ENCODE results near the gene EIPR1.
"Not testable (repeated sequence)": the region's sequence is repeated elsewhere in the genome, so short reads cannot be mapped to it uniquely, and the experiment has no call there.

EIPR1 gene

GRCh38 chr2:3285901-3286645 lies 91.5 kb downstream of the EIPR1 start:
- DNase-seq: no peak

DNA sequence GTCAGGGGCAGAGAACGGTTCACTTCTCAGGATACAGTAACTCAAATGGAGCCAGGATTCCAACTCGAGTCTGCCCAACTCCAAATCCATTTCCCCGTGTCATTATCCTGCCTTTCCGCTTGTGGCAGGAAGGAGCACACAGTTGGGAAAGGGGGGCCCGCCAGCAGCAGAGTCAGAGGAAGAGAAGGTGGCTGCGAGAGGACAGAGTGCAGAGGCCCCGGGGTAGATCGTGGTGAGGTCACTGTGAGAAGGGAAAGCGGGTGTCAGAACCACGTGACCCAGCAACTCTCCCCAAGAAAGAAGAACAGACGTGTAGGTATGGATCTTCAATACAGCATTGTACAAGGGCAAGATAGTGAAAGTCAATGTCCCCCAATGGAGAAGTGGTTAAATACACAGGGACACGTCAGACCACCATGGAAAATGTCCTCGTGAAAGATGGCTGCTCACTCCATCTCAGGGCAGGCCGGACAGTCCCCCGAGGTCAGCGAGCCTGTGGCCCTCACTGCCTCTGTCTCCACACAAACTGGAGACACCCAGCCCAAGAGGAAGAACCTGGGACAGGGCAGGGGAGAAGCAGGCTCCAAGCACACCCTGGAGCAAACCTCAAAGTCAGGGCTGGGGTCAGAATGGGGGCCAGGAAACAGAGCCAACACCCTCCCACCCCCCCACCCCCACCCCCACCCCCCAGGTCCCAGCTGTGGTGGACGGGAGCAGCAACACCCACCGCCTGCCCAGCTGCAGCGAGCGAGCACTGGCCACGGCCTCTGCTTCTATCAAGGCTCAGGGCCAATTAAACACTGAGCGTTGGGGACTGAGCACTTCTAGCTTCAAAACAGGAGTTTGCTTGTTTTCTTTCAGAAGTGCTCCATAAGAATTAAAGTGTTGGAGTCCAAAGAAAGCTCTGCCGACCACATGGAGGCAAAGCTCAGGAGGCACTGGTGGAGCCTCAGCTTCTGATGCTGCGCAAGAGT lies 92.7 kb downstream of the EIPR1 start:
- DNase-seq: no peak

DNA sequence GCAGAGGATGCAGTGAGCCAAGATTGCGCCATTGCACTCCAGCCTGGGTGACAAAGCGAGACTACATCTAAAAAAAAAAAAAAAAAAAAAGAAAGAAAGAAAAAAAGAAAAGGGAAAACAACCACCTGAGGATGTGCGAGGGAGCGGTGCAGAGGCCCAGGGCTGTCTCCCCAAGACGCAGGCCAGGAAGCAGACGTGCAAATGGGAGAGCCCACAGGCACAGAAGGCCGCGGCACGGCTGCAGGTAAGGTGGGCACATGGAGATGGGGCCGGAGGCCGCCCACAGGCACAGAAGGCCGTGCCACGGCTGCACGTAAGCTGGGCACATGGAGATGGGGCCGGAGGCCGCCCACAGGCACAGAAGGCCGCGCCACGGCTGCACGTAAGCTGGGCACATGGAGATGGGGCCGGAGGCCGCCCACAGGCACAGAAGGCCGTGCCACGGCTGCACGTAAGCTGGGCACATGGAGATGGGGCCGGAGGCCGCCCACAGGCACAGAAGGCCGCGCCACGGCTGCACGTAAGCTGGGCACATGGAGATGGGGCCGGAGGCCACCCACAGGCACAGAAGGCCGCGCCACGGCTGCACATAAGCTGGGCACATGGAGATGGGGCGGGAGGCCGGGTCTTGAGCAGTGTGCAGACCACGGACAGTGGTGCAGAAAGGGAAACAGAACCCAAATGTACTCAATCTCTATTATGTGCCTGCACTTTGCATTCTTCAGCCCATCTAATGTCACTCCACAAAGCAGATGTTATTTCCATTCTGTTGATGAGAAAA lies 93.6 kb downstream of the EIPR1 start:
- DNase-seq: not testable (repeated sequence)

DNA sequence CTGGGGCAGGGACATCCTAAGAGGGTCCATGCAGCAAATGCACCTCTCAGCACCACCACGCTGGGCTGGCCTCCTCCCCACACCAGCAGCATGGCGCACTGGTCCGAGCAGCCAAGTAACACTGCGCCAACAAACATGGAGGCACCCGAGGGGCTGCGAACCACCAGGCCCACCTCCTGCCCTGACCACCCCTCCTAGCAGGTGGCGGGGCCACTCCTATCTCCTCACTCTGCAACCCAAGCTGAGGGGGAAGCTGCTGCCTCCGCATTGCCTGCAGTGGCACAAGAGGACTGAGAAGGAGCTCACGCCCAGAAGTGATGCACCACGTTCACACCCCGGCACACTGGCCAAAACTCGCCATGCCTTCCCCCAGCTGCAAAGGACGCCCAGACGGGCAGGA lies 94.4 kb downstream of the EIPR1 start:
- DNase-seq: no peak

GRCh38 chr2:3282056-3282998 lies 95.3 kb downstream of the EIPR1 start:
- DNase-seq: no peak

DNA sequence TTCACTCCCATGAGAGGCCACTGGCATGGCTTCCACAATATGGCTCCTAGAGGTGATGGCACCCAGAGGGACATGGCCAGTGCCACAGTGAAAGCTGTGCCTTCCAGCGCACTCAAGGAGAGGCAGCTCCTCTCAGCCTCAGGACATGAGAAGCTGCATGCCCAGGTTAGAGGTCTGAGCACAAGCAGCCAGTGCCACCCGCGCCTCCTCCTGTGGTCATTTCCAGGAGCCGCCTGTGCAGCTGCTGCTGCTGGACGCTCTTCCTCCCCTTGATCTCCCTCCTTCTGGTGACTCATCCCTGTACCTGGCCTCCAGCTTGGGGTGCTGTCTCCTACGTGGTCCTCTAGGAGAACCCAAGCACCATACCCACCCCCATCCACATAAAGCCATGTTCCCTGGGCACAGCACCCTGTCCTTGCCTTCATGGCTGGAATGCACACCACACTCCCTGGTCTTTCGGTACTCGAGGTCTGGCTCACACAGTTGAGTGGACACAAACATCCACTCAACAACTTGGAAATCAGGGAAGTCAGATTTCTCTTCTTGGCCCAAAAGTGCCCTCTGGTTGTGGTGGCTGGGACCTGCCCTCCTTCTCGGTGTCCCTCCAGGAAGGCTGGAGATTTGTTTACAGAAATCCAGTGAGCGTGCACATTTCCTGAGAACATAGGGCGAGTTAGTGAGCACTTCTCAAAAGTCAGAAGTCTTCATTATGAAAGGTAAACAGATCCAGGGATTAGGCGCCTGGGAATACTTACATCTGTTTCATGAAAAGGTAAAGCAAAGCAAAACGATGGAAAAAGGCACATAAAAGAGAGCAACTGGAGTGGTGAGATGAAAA lies 96.7 kb downstream of the EIPR1 start:
- no peak for DNase-seq

DNA sequence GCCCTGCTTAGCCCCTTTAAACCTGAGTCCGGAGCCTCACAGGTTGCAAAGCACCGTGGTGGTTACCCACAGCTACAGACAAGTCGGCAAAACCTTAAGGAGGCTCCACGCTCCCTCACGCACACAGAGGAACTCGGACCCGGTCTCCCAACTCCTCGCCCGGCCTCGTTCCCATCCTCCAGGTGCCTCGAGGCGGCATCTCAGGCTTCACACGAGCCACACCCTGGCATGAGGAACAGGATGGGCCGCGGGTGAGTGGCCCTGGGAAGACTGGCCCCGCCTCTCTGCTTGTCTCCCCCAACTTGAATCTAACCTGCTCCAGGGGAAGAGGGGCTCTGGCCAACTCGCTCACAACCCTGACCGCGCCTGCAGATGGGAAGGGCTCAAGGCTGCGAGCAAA lies 97.4 kb downstream of the EIPR1 start:
- DNase-seq: no peak

DNA sequence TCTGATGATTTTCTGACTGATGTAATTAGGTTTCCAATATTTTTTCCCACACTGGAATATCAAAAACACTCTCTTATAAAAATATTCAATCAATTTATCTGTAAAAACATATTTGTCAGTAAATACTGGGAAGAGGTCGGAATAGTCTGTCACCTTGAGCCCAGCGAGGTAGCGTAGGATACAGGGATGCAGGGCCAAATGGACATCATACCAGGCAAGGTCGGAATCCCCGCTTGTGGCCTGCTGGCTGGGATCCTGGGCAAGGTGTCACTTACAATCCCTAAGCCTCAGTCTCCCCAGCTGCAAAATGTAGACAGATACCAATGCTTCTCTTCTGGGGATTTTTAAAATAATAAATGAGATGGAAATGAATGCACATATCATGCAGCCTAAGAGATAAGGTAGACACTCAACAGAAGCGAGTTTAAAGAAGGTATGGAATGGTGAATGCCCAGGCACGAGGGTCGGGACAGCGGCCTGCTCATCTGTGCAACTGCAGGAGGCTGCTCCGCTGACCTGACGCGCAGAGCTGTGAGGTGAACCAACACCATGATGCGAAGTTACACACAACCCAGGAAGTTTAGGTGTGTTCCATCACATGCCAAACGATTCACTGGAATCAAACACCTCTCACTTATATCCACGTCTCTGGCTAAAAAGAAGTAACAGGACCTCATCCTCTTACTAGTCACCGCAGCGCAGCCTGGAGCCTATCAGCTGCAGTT lies 98.2 kb downstream of the EIPR1 start:
- DNase-seq: no peak

GRCh38 chr2:3278521-3279218 lies 98.9 kb downstream of the EIPR1 start:
- no peak for DNase-seq

DNA sequence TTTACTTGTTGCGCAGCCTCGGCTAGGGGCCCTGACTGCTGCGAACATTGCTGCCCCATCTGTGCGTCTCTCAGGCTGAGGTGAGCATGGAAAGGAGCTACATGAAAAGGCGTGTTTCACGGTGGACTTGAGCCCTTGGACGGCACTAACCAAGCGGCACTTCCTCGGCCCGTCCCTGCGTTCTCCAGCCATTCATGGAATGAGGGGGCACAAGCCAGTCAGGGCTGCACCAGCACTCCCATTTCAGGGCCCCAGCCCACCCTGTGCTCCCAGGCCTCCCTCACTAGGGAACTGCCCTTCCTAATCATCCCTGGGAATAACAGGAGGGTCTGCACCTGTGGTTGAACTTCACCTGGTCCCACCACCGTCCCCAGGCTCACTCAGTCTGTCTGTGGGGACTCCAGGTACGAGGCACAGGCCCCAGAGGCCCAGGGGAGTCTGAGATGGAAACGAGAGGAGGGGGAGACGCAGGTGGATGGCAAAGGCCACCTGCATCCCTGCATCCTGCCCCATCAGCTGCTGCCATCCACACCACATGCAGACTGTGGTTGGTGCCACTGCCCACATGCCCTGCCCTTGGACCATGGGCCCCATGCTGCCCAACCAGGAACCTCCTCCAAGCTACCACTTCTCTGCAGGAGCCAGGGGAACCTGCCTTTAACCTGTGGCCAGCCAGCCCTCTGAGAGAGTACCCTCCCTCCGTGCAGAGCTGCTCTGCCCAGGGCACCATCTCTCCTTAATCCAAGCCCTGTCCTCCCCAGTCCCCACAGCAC lies 99.7 kb downstream of the EIPR1 start:
- DNase-seq: no peak

DNA sequence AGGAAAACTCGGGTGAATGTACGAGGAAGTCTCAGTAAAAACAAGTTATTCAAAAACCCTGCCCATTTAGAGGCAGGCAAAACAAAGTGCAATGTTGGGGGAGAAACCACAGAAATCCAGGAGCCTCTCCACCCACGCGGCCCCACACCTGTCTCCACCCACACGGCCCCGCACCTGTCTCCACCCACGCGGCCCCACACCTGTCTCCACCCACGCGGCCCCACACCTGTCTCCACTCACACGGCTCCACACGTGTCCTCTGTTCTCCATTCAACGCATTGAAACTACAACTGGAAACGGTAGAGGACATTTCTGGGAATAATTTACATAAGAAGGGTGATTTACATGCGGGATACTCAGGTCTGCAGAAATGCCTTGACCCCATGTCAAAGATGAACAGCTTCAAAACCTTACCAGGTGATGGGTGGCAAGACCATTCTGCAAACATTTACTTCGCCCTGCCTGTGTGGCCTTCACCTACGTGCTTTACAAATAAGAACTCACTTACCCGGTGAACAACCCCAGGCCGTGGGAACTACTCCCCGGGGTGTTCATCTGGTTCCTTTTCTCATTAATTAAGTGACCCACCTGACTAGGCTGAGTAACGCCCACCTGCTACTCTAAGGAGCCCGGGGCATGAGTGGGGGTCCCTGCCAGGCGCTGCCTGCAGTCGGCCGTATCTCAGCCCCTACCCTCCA lies 100.4 kb downstream of the EIPR1 start:
- no peak for DNase-seq

GRCh38 chr2:3272761-3273160 lies 104.9 kb downstream of the EIPR1 start:
- DNase-seq: no peak

DNA sequence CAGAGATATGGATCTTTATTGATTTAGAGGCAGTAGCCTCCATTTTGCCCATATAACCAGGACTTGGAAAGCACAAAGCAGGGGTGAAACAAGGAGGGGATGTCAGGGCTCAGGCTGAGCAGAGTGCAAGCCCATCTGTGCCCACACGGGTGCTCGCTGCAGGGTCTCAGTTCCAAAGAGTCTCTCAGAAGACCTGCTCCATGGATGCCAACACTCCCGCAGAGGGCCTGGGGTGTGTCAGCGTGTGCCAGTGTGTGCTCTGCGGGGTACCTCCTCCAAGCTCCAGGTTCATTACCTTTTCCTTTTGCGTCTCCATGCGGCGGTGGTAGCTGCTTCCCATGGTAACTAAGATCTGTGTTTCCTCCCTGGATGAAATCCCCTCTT lies 107.5 kb downstream of the EIPR1 start:
- DNase-seq: no peak

GRCh38 chr2:3269425-3270094 lies 108.1 kb downstream of the EIPR1 start:
- DNase-seq: no peak

- DNase-seq: no peak
Measured at GRCh38 chr2:3268705-3269029, 109.0 kb downstream of the EIPR1 start.

GRCh38 chr2:3267869-3268704 lies 109.5 kb downstream of the EIPR1 start:
- no peak for DNase-seq
